Fibroblast of the aortic adventitia (primary cell): ENCODE results near the gene CD52. TPM values are rescaled to one million over a fixed set of nuclear protein-coding genes. Genes with fewer than 3 reads are reported as not detected.
"Not testable (repeated sequence)": the region's sequence is repeated elsewhere in the genome, so short reads cannot be mapped to it uniquely, and the experiment has no call there.

Experiments used
- DNase-seq: peaks from one replicate; pipeline ENCODE4 v3.0.0-alpha.2; 2010; ENCODE audit warnings: low read depth
- H3K4me3 ChIP-seq: 2 replicates; pipeline ENCODE4 v1.5.1; 2011; ENCODE audit warnings: low read depth, mild to moderate bottlenecking, control low read depth, low read length, moderate library complexity
- total RNA-seq: library from RNA; depleted of rRNA; stranded (reverse); fragments of >200 nt; gene quantifications from 2 replicates; pipeline ENCODE4 v1.2.3, GENCODE V29; 2012; ENCODE audit warnings: low replicate concordance
- TF ChIP-seq, protein P1 (sequence below): IDR thresholded peaks from 2 replicates; pipeline ENCODE4 v1.5.1; 2011; ENCODE audit warnings: mild to moderate bottlenecking, low read length, control low read depth, inconsistent platforms; ENCODE audit not compliant: insufficient read depth

Gene CD52
- total RNA-seq, 1 donor: not detected

- H3K4me3 ChIP-seq: peak within 1 kb of the TSS; percentile 89
- TF ChIP-seq, protein P1, sequence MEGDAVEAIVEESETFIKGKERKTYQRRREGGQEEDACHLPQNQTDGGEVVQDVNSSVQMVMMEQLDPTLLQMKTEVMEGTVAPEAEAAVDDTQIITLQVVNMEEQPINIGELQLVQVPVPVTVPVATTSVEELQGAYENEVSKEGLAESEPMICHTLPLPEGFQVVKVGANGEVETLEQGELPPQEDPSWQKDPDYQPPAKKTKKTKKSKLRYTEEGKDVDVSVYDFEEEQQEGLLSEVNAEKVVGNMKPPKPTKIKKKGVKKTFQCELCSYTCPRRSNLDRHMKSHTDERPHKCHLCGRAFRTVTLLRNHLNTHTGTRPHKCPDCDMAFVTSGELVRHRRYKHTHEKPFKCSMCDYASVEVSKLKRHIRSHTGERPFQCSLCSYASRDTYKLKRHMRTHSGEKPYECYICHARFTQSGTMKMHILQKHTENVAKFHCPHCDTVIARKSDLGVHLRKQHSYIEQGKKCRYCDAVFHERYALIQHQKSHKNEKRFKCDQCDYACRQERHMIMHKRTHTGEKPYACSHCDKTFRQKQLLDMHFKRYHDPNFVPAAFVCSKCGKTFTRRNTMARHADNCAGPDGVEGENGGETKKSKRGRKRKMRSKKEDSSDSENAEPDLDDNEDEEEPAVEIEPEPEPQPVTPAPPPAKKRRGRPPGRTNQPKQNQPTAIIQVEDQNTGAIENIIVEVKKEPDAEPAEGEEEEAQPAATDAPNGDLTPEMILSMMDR: no peak
- DNase-seq: peak; percentile 90
These were observed 11.2 kb upstream of the CD52 start, which contains the start of gene UBXN11 for GRCh38 chr1:26306290-26307229. TSS of gene UBXN11 (minus strand) at chr1:26306636. CDS start at chr1:26302883, 3,753 bp downstream.

GRCh38 chr1:26307363-26307781, 10.4 kb upstream of the CD52 start:
- no peak overlapping the region for H3K4me3 ChIP-seq
- no peak for DNase-seq
- TF ChIP-seq, protein P1: no peak

GRCh38 chr1:26307966-26308899, 9.5 kb upstream of the CD52 start:
- H3K4me3 ChIP-seq, DNase-seq: not testable (repeated sequence)

DNA sequence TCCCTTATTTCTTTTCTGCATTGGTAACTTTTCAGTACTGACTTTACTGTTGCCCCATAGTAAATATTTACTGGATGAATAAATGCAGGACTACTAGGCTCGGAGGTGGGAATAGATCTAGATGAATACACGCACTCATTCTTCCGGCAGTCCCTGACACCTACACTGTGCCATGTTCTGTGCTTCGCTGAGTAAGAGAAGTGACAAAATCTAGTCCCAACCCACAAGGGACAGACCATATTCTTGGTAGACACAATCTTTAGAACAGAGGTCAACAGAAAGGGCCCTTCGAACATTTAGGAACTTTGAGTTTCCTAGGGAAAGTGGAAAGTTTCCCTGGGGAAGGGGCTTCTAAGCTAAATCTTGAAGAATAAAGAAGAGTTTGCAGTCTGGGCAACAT, 3.3 kb upstream of the CD52 start:
- no peak for DNase-seq
- TF ChIP-seq, protein P1: no peak

GRCh38 chr1:26315874-26316850, 1.6 kb upstream of the CD52 start:
- no peak overlapping the region for H3K4me3 ChIP-seq
- DNase-seq: no peak
- TF ChIP-seq, protein P1: no peak

More for the DNA sequence above, 3.3 kb upstream of the CD52 start:
- no peak overlapping the region for H3K4me3 ChIP-seq

- no peak overlapping the region for H3K4me3 ChIP-seq
- no peak for DNase-seq
- TF ChIP-seq, protein P1: no peak
These were observed 612 bp upstream of the CD52 start for GRCh38 chr1:26317146-26317545.
